B cell (primary cell): ENCODE results near the gene ANXA7. TPM values are rescaled to one million over a fixed set of nuclear protein-coding genes. Genes with fewer than 3 reads are reported as not detected.

ENCODE experiments used
- ATAC-seq: fragments of 200-7000 bp; cut with Tn5 transposase; one replicate; pipeline ENCODE4 v1.10.0; 2021; ENCODE audit warnings: low read depth, mild to moderate bottlenecking, moderate number of reproducible peaks, moderate library complexity
- CTCF ChIA-PET: fragments of 350-600 bp; sonication (Branson Sonifier 250); formaldehyde crosslinking; loops from one replicate; lab custom pipeline; 2021; ENCODE audit warnings: antibody characterized with exemption, inconsistent platforms; lab: Charles Lee
- POLR2A ChIA-PET: fragments of 350-600 bp; sonication (Branson Sonifier 250); formaldehyde crosslinking; loops from one replicate; lab custom pipeline; 2021; ENCODE audit warnings: antibody characterized with exemption; lab: Charles Lee
- DNase-seq: peaks from one replicate; pipeline ENCODE4 v3.0.0; 2013
- H2AFZ ChIP-seq: 2 replicates; pipeline ENCODE4 v1.6.1; 2012; ENCODE audit warnings: mild to moderate bottlenecking, low read depth, low read length; ENCODE audit not compliant: insufficient read depth, poor library complexity, severe bottlenecking
- H3K27ac ChIP-seq, 2 donors: 1 replicate in 1 of 2; 2 replicates in 1 of 2; pipeline ENCODE4 v1.5.1; 2012 to 2013; ENCODE audit warnings: low read length in 2 of 2, mild to moderate bottlenecking in 2 of 2, moderate library complexity in 1 of 2
- H3K27me3 ChIP-seq, 4 experiments: fragments of 200-600 bp in 1 of 4; sonication (generic) in 1 of 4; replicated peaks in 1 of 4; 1 replicate in 2 of 4; 2 replicates in 2 of 4; pipeline versions ENCODE4 v1.6.1 to v1.7.0; 2013 to 2016; ENCODE audit warnings: low read length in 3 of 4, mild to moderate bottlenecking in 2 of 4, mixed read lengths in 1 of 4, moderate library complexity in 1 of 4; ENCODE audit not compliant: insufficient read depth in 4 of 4, control insufficient read depth in 3 of 4; ENCODE audit errors: control extremely low read depth in 1 of 4
- H3K36me3 ChIP-seq, 2 experiments: replicated peaks in 1 of 2; 1 replicate in 1 of 2; 2 replicates in 1 of 2; pipeline versions ENCODE4 v1.6.1 to v1.7.1; 2013; ENCODE audit warnings: low read length in 1 of 2; ENCODE audit not compliant: insufficient read depth in 2 of 2, control insufficient read depth in 1 of 2; ENCODE audit errors: control extremely low read depth in 1 of 2, extremely low read depth in 1 of 2
- H3K4me1 ChIP-seq, 2 donors: fragments of 200-600 bp in 1 of 2; sonication (generic) in 1 of 2; 1 replicate in 1 of 2; 2 replicates in 1 of 2; pipeline versions ENCODE4 v1.5.1 to v1.6.1; 2013 to 2017; ENCODE audit warnings: low read length in 2 of 2; ENCODE audit not compliant: control insufficient read depth in 2 of 2, insufficient read depth in 2 of 2
- H3K4me2 ChIP-seq: replicated peaks from 2 replicates; pipeline ENCODE3; 2012; ENCODE audit warnings: mild to moderate bottlenecking, low read depth, low read length; ENCODE audit not compliant: poor library complexity, severe bottlenecking
- H3K4me3 ChIP-seq, 5 experiments: fragments of 200-600 bp in 1 of 5; sonication (generic) in 1 of 5; 1 replicate in 3 of 5; 2 replicates in 2 of 5; pipeline versions ENCODE4 v1.5.1 to v1.7.0; 2011 to 2016; ENCODE audit warnings: low read length in 4 of 5, mild to moderate bottlenecking in 4 of 5, low read depth in 2 of 5, control low read depth in 1 of 5, moderate library complexity in 1 of 5; ENCODE audit not compliant: insufficient read depth in 1 of 5; ENCODE audit errors: control extremely low read depth in 1 of 5, extremely low read depth in 1 of 5
- H3K79me2 ChIP-seq: fragments of 200-600 bp; sonication (generic); one replicate; pipeline ENCODE4 v1.6.0; 2016; ENCODE audit warnings: low read length; ENCODE audit not compliant: control insufficient read depth, insufficient read depth
- H3K9ac ChIP-seq: fragments of 200-600 bp; sonication (generic); 2 replicates; pipeline ENCODE4 v1.6.1; 2017; ENCODE audit warnings: mild to moderate bottlenecking, low read length, moderate library complexity
- H3K9me3 ChIP-seq, 3 donors: one replicate each; pipeline versions ENCODE4 v1.6.1 to v1.7.1; 2013; ENCODE audit warnings: low read length in 2 of 3; ENCODE audit not compliant: control insufficient read depth in 2 of 3, insufficient read depth in 1 of 3; ENCODE audit errors: control extremely low read depth in 1 of 3
- H4K20me1 ChIP-seq: 2 replicates; pipeline ENCODE4 v1.6.0; 2012; ENCODE audit warnings: mild to moderate bottlenecking, low read length; ENCODE audit not compliant: insufficient read depth, control insufficient read depth, poor library complexity, severe bottlenecking
- H3K27ac Mint-ChIP-seq: one replicate; pipeline ENCODE4 v1.8.0; 2021; ENCODE audit warnings: mixed read lengths
- H3K27me3 Mint-ChIP-seq: one replicate; pipeline ENCODE4 v1.8.0; 2021; ENCODE audit warnings: mixed read lengths
- H3K4me1 Mint-ChIP-seq: one replicate; pipeline ENCODE4 v1.8.0; 2021; ENCODE audit warnings: mixed read lengths
- H3K4me3 Mint-ChIP-seq: one replicate; pipeline ENCODE4 v1.8.0; 2021; ENCODE audit warnings: mixed read lengths
- H3K9me3 Mint-ChIP-seq: one replicate; pipeline ENCODE4 v1.8.0; 2022; ENCODE audit warnings: mixed read lengths; ENCODE audit not compliant: insufficient read depth
- CTCF ChIP-seq: fragments of 200-600 bp; IDR thresholded peaks from one replicate; pipeline ENCODE4 v1.8.0; 2022; ENCODE audit warnings: antibody characterized with exemption, mild to moderate bottlenecking
- EZH2 ChIP-seq: IDR thresholded peaks from 2 replicates; pipeline ENCODE4 v1.6.1; 2012; ENCODE audit warnings: borderline replicate concordance, low read depth, mild to moderate bottlenecking, moderate library complexity, low read length; ENCODE audit not compliant: insufficient read depth, poor library complexity, severe bottlenecking
- WGBS: methylation state at CpG from one replicate; pipeline ENCODE4 v1.1.5; 2013; ENCODE audit warnings: missing lambda C conversion rate; ENCODE audit not compliant: insufficient coverage; 5-methylcytosine and 5-hydroxymethylcytosine counted together
- intact Hi-C: fragments of 100-400 bp; cut with micrococcal nuclease; formaldehyde crosslinking; loops from one replicate; pipeline ENCODE4 v1.10.0; 2022
- polyA plus RNA-seq: library from polyadenylated mRNA; depleted of rRNA; stranded (reverse); fragments of >200 nt; gene quantifications from 2 replicates; pipeline ENCODE4 v1.2.3, GENCODE V29; 2012
- total RNA-seq, 2 donors: library from RNA; stranded (reverse); fragments of 120-200 nt in 1 of 2; gene quantifications; 1 replicate in 1 of 2; 2 replicates in 1 of 2; pipeline versions ENCODE4 v1.2.3 to v1.2.4, GENCODE V29; 2013 to 2022

The ANXA7 gene
- total and polyA plus RNA-seq, 2 donors (not counting 1 experiment from before 2014, with no cell fraction given), result 43.4 to 90.0 TPM

- H3K9ac ChIP-seq, result no peak overlapping the region
- H3K36me3 ChIP-seq, result peaks cover 3% of the 10 kb centered on the region in 2 experiments
- no peak overlapping the region for H3K4me3 Mint-ChIP-seq
- H3K4me3 ChIP-seq, result no peak overlapping the region
- WGBS, result 100% methylated on average over 3 of the region's 6 CpGs
- ATAC-seq, result no peak
- H3K9me3 ChIP-seq, result no peaks in the 10 kb centered on the region
- H3K9me3 Mint-ChIP-seq, result no peaks in the 10 kb centered on the region
- no peaks in the 10 kb centered on the region for H3K27me3 ChIP-seq
- intact Hi-C loops, result no loop called here
- no peak overlapping the region for H3K4me2 ChIP-seq
- no peaks in the 10 kb centered on the region for H4K20me1 ChIP-seq
- H2AFZ ChIP-seq, result no peak overlapping the region
- no peak overlapping the region for H3K27ac ChIP-seq
- no peaks in the 10 kb centered on the region for H3K4me1 Mint-ChIP-seq
- ChIA-PET CTCF (interaction anchor here (0.9 kb wide), 1 partner anchor 18 kb away, joined by 3 read pairs; no protein-coding TSS in a partner anchor), POLR2A (no interaction called here)
- no peaks in the 10 kb centered on the region for H3K79me2 ChIP-seq
- no peaks in the 10 kb centered on the region for H3K4me1 ChIP-seq
- DNase-seq, result no peak
- no peak for TF ChIP-seq CTCF
- no peak for TF ChIP-seq EZH2
- H3K27ac Mint-ChIP-seq, result no peak overlapping the region
- H3K27me3 Mint-ChIP-seq, result no peaks in the 10 kb centered on the region
Measured at GRCh38 chr10:73459683-73460314, 45.9 kb upstream of the ANXA7 start.

GRCh38 chr10:73456187-73456890, 42.5 kb upstream of the ANXA7 start:
- H3K27me3 Mint-ChIP-seq, result no peaks in the 10 kb centered on the region
- no CpG with 5 or more reads among the region's 2 CpGs for WGBS
- H3K4me1 ChIP-seq, result no peaks in the 10 kb centered on the region

More at GRCh38 chr10:73456187-73456890, 42.5 kb upstream of the ANXA7 start:
- no peaks in the 10 kb centered on the region for H4K20me1 ChIP-seq
- no peak for ATAC-seq
- no peak overlapping the region for H3K4me3 ChIP-seq
- ChIA-PET CTCF (no interaction called here), POLR2A (interaction anchor here (0.6 kb wide), 1 partner anchor 209 kb away, joined by 6 read pairs; the partner anchor contains the start of gene DNAJC9)
- no peaks in the 10 kb centered on the region for H3K4me1 Mint-ChIP-seq
- no peak overlapping the region for H3K9ac ChIP-seq
- intact Hi-C loops, result no loop called here
- H3K27ac Mint-ChIP-seq, result no peak overlapping the region
- H3K79me2 ChIP-seq, result no peaks in the 10 kb centered on the region
- H2AFZ ChIP-seq, result no peak overlapping the region
- no peaks in the 10 kb centered on the region for H3K27me3 ChIP-seq
- no peaks in the 10 kb centered on the region for H3K36me3 ChIP-seq
- H3K27ac ChIP-seq, result no peak overlapping the region
- no peak overlapping the region for H3K4me3 Mint-ChIP-seq
- no peak for DNase-seq
- no peak for TF ChIP-seq EZH2
- TF ChIP-seq CTCF, result no peak
- H3K9me3 Mint-ChIP-seq, result no peaks in the 10 kb centered on the region
- H3K9me3 ChIP-seq, result no peaks in the 10 kb centered on the region
- H3K4me2 ChIP-seq, result no peak overlapping the region
